ENCODE results near the gene BHLHE23.

Gene BHLHE23

DNA sequence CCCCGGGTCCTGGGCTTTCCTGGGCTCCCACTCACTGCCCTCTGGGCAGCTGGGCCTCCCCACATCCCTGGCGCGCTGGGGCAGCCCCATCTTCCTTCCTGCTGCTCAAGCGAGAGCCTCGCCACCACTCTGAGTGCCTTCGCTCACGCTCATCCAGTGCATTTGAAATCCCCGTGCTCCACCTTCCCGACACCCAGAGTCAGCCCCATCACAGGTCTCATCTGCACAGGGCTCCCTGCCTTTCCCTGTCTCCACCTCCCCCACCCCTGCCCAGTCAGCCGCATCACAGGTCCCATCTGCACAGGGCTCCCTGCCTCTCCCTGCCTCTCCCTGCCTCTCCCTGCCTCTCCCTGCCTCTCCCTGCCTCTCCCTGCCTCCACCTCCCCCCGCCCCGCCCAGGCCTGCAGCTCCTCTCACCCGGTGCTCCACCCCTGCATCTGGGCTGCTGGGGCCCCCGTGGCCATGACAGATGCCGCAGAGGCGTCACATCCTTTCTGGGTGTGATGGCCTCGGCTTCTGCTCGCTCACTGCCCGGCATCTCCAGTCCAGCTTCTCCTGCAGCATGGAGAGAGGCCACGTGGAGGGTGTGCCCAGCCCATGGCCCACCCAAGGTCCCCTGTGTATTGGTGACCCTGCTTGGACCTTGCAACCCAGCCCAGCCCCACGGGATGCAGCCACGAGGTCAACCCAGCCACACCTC, 9.0 kb upstream of the BHLHE23 start:
- TF ChIP-seq, protein P1, sequence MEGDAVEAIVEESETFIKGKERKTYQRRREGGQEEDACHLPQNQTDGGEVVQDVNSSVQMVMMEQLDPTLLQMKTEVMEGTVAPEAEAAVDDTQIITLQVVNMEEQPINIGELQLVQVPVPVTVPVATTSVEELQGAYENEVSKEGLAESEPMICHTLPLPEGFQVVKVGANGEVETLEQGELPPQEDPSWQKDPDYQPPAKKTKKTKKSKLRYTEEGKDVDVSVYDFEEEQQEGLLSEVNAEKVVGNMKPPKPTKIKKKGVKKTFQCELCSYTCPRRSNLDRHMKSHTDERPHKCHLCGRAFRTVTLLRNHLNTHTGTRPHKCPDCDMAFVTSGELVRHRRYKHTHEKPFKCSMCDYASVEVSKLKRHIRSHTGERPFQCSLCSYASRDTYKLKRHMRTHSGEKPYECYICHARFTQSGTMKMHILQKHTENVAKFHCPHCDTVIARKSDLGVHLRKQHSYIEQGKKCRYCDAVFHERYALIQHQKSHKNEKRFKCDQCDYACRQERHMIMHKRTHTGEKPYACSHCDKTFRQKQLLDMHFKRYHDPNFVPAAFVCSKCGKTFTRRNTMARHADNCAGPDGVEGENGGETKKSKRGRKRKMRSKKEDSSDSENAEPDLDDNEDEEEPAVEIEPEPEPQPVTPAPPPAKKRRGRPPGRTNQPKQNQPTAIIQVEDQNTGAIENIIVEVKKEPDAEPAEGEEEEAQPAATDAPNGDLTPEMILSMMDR (conservative IDR thresholded peaks at IDR 0.05): no peak
- no peak overlapping the region for H3K27ac ChIP-seq

DNA sequence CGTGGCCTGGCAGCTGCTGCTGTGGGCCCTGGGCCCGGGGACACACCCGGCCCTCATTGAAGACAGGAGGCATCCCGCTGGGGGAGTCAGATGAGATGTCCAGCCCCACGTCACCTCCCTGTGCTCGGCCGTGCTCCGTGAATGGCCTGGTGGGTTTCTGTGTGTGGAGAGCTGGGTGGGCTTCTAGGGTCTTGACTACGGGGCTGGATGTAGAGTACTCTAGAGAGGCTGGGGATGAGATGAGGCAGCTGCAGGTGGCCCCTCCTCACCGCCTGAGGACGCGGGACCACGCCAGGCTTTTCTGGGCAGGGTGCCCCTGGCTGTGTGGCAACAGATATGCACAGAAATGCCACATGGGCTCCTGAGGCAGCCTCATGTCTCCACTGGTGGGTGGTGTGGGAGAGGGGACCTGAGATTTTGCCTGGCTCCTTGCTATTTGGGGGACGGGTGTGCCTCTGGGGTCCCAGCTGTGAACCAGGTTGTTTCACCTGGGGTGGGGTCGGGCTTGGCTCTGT, 8.4 kb upstream of the BHLHE23 start:
- H3K27ac ChIP-seq: no peak overlapping the region
- TF ChIP-seq, protein P1 (conservative IDR thresholded peaks at IDR 0.05): no peak

DNA sequence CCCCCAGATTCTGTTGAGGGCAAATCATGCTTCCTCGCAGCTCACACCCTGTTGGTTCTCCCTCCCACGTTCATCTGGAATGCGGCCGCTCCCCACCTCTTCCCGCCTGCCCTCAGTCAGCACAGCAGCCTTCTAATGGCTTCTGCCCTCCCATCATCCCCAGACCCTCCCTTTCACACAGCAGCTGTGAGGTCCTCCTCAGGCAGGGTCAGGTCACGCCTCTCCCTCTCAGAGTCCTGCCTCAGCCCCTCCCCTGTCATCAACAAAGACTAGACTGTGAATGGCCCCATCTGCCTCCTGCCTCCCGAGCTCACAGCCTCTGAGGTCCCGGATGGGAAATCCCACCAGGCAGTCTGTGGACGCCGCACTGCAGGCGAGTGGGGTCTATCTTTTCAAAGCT, 7.9 kb upstream of the BHLHE23 start:
- TF ChIP-seq, protein P1 (conservative IDR thresholded peaks at IDR 0.05): no peak
- no peak overlapping the region for H3K27ac ChIP-seq

DNA sequence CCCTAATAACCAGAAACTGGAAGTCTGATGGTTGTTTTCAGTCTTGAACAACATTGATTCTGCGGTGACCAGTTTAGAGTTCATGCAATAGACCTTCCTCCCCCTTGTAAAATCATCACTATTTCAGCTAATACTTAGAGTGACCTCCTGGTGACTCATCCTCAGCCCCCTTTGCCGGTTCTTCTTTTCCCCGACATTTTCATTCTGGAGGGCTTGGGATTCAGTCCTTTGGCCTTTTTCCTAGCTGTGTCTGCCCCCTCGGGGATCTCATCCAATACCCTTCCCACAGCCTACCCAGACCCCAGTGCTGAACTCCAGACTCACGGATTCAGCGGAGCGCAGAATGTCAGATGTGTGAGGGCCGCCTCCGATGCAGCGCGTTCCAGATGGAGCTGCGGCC, 7.5 kb upstream of the BHLHE23 start:
- TF ChIP-seq, protein P1 (conservative IDR thresholded peaks at IDR 0.05): no peak
- no peak overlapping the region for H3K27ac ChIP-seq

DNA sequence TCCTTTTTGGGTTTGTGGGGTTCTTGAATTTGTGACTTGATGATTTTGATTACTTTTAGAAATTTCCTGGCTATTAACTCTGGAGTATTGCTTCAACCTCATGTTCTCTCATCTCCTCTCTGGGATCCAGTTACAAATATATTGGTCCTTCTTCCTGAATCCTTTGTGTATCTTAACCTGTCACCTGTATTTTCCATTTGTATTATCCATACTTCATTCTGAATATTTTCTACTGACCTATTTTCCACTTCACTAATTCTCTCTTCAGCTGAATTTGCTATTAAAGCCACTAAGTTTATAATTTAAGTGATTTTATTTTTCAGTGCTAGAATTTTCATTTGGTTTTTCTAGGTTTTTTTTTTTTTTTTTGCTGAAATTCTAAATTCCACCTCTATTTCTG, 6.4 kb upstream of the BHLHE23 start:
- H3K27ac ChIP-seq: no peak overlapping the region

DNA sequence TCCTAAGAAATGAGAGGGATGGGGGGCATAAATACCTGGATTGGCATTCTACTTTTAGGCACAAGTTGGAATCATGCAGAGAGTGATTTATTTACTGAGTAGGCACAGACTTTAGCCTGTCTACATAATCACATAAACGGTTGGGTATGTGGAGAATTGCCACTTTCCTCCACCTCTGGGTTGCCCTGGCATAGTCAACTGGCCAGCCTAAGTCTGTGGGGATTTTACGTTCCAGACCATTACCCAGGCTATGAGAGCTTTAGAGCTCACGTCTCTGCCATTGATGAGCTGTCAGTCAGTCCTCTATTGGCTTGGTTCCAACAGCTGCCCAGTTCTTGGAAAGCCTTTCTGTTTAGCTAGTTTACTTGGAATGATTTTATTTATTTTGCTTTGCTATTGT, 5.0 kb upstream of the BHLHE23 start:
- TF ChIP-seq, protein P1 (conservative IDR thresholded peaks at IDR 0.05): no peak
- H3K27ac ChIP-seq: no peak overlapping the region

More for the DNA sequence above, 6.4 kb upstream of the BHLHE23 start:
- TF ChIP-seq, protein P1 (conservative IDR thresholded peaks at IDR 0.05): no peak

DNA sequence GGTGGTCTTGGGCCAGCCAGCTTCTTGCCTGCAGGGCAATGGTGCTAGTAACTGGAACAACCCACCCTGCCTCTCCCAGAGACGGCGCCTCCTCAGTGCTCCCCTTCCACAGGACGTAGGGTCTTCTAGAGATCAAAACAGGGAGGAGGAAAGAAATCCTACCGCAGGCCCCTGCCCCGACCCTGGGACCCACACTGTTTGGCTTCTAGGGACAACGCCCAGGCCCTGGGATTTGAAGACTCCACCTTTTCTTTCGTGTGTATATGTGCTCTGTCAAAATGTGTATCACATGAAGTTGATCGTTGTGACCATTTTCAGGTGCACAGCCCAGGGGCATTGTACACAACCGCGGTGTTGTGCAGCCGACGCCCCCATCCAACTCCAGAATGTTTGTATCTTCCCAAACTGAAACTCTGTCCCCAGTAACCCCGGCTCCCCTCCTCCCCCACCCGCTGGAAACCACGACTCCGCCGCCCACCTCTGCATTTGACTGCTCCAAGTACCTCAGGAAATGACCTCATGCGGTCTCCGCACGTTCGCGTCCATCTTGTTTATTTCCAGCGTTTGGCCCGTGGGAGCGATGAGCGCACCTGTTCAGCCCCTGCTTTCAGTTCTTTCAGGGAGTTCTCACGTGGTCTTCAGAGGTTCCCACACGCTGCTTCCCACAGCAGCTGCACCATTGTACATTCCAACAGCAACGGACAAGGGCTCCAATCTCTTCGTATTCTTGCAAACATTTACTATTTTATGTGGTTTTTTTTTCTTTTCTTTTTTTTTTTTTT, 3.4 kb upstream of the BHLHE23 start:
- TF ChIP-seq, protein P1 (conservative IDR thresholded peaks at IDR 0.05): no peak
- no peak overlapping the region for H3K27ac ChIP-seq

All from VCaP (cell line).